HG02623 (cell line): ENCODE data around the gene PDGFA.

Source experiments
- ATAC-seq: cut with Tn5 transposase; IDR thresholded peaks from one replicate; pipeline ENCODE4 v1.9.1; 2021; ENCODE audit warnings: moderate library complexity; ENCODE audit not compliant: unreplicated experiment

Gene PDGFA

DNA sequence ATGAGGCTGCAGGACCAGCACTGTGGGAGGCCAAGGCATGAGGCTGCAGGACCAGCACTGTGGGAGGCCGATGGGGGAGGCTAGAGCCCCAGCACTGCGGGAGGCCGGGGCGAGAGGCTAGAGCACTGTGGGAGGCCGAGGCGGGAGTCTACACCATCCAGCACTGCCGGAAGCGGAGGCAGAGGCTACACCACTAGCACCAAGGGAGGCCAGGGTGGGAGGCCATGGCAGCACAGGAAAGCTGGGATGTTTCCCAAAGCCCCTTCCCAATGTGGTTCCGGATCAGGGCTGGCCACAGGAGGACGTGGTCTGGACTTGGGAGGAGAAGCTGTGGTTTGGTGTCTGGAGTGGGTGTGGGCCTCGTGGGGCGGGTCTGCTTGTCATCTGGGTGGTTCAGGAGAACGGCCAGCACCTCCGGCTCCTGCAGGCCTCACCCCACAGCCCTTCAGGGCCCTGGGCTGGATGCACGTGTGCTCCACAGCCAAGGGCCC lies 43.6 kb downstream of the PDGFA start:
- ATAC-seq = no peak

DNA sequence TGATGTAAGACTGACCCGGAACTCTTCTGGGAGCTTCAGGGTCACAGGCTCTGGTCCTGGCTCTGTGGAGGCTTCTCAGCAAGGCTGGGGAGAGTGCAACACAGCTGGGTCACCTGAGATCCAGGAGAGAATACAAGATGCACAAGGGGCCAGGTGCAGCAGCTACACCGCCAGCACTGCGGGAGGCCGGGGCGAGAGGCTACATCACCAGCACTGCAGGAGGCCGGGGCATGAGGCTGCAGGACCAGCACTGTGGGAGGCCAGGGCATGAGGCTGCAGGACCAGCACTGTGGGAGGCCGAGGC lies 44.3 kb downstream of the PDGFA start:
- no peak for ATAC-seq

DNA sequence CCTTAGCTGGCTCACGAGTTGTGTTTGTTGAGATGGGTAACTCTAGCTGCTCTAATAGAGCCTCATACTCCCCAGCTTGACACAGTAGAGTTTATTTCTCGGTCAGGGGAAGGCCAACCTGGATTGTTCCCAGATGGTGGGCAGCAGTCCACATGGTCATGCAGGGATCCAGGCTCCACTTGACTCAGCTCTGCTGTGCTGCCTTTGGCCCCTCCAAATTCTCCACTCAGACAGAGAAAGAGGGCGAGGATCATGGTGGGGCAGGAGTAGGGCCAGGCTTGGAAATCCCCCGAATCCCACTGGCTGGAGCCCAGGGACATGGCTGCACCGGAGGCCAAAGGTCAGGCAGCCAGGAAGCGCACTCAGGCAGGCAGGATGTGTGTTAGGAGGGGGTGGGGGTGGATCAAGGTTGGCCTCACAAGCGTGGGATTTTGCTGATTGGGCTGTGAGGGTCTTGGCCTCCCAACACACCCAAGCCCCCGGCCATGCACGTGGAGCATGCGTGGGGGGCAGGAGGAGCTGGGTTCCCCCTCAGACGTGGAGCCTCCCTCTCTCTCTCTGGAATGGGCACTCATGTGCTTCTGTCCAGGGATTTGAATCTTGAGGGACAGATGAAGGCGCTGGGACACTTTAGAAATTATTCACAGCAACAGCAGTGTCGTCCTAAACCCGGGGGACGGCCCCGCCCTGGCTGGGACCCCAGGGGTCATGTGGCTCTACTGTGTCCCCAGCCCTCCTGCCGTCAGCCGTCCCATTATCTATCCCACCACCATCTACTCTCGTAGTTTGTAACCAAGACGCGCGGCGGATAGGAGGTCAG lies 44.8 kb downstream of the PDGFA start:
- ATAC-seq = no peak

DNA sequence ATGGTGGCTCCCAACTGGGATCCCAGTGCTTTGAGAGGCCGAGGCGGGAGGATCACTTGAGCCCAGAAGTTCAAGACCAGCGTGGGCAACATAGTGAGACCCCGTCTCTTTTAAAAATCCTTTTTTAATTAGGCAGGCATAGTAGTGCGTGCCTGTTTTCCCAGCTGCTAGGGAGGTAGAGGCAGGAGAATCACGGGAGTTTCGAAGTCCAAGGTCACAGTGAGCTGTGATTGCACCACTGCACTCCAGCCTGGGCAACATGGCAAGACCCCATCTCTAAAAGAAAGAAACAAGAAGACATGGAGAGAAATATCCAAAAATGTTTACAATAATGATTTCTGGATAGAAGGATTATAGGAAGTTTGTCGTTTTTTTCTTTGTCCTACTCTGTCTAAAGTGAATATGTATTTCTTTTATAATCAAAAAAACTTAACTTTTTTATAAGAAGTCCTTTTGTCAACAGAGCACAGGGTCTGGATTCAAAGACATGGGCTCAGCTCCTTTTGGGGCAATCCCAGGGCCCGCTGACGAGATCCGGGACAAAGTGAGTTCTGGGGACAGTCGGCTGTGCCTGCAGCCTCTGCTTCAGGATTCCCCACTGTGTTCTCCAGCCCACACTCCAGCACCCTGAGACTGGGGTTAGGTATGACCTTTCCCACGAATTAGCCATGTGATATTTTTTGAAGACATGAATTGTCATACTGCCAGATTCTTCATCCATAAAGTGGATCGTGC lies 45.6 kb downstream of the PDGFA start:
- ATAC-seq = no peak

DNA sequence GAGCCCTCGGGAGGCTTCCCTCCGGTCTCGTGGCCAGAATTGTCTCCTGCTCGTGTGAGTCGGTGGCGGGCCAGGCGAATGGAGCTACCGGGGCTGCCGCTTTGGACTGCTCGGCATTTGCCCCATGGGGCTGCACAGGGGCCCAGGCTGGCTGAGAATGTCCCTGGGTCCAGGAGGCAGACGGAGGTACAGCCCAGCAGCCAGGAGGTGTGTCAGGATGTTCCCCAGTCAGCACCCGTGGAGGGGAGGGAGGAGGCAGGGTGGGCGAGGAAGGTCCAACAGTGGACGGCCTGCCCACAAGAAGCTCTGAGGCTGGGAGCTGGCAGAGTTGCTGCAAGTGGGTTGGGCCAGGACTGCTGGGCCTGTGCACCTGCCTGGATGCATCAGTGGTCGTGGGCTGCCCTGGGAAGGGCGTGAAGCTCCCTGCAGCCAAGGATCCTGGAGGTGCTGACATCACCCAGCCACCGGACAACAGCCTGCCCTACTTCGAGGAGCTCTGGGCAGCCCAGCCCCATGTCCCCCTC lies 46.4 kb downstream of the PDGFA start:
- no peak for ATAC-seq

DNA sequence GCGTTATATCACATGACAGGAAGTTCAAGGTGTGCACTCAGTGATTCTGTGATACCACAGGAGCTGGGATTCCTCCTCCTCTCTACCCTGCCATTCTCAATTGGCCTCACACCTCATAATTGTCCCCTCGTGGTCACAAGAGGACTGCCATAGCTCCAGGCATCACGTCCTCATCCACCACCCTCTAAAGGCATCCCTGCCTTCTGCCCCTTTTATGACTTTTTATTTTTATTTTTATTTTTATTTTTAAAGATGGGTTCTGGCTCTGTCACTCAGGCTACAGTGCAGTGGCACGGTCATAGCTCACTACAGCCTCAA lies 47.0 kb downstream of the PDGFA start:
- ATAC-seq = no peak

DNA sequence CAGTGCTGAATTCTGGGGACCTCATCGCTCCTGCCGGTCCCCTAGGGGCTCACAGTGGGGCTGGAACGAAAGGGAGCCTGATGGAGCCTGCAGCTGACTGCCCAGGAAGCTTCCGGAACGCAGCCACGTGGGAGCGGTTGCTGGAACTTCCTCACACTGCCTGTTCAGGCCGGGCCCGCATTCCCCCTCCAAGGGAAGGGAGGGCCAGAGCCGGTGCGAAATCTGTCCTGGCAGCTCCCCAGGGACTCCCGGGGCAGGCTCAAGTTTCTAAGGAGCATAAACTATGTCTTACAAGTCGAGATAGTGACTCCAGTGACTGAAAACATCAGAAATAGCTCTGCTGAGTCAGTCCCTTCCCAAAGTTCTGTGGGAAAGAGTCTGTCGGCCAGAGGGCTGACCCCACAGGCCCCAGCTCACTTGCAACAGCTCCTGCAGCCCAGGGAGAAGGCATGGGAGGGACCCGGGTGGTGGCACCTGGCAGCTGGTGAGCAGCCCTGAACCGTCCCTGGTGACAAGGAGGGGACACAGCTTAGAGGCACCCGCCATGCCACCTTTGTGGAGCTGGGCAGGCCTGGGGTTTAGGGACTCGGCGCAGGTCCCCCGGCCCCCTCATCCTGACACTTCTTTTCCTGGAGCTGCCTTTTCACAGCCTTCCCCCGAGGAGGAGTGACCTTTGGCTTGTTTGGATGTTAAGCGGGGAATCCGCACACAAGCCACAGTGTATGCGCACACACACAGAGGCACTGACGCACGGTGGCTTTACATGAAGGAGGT lies 47.6 kb downstream of the PDGFA start:
- ATAC-seq = no peak

DNA sequence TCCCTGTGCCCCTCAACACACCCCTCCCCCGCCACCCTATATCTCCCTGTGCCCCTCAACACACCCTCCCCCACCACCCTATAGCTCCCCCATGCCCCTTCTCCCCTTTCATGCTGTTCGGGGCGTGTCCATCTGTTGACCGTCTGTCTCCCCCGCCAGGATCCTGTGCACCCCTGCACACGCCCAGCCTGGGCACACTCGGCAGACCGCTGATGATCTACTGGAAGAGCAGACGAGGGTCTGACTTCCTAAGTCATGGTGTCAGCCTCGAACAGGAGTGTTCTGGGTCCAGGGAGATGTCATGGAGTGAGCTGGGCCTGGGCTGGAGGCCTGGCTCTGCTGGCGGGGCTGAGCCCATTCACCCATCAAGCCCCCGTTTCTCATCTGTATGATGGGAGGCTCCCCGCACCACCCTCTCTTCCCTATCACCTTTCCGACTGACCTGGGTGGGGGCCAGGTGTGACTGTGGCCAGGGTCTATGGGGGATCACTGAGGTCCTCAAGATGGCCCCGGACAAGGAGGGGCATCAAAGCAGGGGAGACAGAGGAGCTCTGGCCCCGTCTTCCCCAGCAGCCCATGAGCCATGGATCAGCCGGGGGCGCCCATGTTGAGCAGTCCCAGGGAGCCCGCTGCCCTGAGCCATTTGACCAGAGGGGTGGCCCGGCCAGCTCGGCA lies 48.3 kb downstream of the PDGFA start:
- no peak for ATAC-seq

DNA sequence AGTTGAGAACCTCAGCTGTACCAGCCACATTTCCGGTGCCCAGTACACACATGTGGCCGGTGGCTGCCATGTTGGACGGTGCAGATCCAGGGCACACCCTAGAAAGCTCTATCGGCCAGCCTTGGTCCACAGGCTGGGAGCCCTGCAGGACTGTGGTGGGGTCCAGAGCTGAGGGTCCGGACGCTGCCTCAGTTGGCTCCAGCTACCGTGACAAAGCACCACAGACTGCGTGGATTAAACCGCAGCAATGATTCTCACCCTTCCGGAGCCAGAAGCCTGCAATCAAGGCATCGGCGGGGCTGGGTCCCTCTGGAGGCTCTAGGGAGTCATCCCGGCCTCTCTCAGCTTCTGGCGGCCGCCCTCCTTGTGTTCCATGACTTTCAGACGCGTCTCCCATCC lies 50.1 kb downstream of the PDGFA start:
- ATAC-seq = no peak

DNA sequence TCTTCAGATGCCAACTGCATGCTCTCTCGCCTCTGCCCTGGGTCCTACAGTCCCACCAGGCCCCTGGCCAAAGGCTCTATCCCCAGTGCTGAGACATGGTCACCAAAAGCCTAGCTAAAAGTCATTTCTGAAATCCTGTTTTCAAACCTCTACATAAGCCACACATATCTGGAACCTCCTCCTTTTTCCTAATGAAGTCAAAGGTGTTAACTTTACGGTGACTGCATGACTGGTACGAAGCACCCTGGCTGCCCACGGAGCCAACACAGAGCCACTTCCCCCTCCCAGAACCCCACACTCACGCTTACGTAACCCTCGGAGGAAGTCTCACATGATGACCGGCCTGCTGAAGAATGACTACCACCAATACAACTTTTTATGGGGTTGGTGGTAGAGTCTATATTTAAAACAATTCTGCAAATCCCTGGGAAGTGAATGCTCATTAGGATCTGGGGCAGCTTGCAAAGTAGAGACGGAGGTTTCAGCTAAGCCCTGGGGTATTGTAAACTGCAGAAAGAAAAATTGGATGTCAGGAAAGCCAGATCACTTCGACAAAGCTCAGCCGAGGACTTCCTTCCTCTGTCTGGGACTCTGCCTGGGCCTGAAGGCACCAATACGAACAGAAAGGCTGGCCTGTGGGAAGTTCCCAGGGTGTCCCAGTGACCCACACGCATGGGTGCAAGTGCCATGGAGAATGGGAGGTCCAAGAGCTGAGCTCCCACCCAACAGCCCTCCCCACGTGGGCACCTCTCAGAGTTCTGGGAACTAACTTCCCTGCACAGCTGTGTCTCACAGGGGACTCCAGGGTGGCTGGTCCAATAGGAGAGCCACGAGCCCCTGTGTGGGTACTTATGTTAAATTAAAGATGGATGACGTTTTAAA lies 50.7 kb downstream of the PDGFA start:
- no peak for ATAC-seq

DNA sequence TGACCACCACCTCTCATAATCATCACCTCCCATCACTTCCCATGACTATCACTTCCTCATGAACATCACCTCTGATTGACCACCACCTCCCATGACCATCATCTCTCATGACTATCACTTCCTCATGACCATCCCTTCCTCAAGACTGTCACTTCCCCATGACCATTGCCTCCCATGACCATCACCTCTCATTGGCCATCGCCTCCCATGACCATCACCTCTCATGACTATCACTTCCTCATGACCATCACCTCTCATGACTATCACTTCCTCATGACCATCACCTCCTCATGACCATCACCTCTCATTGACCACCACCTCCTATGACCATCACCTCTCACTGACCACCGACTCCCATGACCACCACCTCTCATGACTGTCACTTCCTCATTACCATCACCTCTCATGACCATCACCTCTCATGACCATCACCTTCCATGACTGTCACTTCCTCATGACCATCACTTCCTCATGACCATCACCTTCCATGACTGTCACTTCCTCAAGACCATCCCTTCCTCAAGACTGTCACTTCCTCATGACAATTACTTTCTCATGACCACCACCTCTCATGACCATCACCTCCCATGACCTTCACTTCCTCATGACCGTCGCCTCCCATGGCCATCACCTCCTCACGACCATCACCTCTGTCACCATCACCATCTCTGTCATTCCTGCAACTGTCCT lies 51.6 kb downstream of the PDGFA start:
- ATAC-seq = no peak

DNA sequence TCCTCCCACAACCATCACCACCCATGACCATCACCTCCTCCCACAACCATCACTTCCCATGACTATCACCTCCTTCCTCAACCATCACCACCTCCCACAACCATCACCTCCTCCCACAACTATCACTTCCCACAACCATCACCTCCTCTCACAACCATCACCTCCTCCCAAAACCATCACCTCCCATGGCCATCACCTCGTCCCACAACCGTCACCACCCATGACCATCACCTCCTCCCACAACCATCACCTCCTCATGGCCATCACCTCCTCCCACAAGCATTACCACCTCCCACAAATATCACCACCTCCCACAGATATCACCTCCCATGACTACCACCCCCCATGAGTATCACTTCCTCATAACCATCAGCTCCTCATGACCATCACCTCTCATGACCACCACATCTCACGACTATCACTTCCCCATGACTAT lies 52.2 kb downstream of the PDGFA start:
- ATAC-seq = no peak

DNA sequence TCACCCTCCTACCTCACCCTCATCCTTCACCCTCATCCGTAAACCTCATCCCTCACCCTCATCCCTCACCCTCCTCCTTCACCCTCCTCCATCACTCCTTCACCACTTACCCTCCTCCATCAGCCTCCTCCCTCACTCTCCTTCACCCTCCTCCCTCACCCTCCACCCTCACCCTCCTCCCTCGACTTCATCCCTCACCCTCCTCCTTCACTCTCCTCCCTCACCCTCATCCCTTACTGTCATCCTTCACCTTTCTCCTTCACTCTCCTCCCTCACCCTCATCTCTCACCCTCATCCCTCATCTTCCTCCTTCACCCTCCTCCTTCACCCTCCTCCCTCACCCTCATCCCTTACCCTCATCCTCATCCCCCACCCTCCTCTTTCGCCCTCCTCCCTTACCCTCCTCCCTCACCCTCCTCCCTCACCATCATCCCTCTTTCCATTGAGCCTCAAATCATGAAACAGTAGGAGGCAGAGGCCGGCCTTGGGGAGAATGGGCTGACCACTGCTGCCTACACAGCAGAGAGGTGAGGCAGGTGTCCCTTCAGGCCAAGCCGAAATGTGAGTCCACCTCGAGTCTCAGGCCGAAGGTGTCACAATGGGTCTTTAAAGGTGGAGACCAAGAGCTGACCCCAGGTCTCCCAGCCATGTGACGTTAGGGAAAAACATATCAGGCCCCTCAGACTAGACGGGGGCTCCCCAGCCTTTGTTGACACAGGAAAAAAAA lies 53.0 kb downstream of the PDGFA start:
- no peak for ATAC-seq

DNA sequence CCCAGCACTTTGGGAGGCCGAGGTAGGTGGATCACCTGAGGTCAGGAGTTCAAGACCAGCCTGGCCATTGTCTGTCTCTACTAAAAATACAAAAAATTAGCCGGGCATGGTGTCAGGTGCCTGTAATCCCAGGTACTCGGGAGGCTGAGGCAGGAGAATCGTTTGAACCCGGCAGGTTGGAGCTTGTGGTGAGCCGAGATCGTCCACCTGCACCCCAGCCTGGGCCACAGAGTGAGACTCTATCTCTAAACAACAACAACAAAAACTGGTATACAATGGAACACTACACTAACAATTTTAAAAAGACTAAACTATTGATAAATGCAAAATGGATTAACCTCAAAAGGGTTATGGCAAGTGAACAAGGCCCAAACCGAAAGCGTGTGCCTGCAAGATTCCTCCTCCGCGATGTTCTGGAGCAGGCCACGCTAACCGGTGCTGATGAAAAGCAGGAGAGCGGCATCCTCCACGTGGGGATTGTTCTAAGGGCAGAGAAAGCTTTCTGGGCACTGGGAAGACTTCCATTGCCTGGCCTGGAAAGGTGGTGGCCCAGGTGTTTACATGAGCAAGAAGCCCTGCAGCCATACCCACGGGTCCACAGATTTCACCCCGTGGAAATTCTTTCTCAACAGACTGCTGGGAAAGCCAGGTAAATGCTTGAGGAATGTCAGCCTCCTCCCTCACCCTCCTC lies 53.8 kb downstream of the PDGFA start:
- no peak for ATAC-seq

DNA sequence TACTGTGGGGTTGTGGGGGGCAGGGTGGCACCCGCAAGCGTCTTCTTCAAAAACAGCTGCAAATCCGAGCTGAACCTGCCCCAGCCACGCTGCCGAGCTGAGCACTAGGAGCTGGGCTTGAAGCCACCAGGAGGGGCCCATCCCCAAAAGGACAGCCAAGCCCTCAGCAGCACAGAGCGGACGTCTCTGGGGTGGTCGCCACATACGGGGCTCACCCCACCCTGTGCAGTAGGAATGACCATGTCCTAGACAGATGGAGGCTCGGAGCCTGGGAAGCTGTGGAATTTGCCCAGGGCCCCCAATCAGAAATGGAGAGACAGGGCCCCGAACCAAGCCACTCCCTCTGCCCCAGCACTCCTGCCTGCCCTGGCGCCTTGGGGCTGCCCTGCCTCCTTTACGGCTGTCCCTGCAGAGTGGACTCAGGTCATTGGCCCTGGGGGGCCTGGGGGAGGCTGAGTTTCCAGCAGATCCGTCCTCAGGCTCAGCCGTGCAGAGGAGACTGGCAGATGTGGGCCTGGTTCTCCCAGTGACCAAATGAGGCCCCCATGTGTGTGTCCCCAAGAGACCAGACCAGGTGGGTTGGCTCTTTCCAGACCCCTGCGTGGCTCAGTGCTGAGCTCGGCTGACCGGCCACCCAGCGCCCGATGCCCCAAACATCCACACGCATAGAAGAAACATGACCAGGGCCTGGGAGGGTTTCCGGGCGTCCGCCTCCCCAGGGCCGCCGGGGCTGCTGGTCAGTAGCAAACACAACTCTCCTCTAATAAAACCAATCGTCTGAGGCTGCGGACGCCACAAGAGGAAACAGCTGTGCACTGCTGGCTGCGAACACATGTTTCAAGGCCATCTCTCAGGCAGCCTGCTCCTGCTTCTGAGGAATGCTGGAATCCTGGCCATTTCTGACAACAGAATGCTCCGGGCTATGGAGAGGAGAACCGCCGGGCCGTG lies 54.9 kb downstream of the PDGFA start:
- no peak for ATAC-seq

DNA sequence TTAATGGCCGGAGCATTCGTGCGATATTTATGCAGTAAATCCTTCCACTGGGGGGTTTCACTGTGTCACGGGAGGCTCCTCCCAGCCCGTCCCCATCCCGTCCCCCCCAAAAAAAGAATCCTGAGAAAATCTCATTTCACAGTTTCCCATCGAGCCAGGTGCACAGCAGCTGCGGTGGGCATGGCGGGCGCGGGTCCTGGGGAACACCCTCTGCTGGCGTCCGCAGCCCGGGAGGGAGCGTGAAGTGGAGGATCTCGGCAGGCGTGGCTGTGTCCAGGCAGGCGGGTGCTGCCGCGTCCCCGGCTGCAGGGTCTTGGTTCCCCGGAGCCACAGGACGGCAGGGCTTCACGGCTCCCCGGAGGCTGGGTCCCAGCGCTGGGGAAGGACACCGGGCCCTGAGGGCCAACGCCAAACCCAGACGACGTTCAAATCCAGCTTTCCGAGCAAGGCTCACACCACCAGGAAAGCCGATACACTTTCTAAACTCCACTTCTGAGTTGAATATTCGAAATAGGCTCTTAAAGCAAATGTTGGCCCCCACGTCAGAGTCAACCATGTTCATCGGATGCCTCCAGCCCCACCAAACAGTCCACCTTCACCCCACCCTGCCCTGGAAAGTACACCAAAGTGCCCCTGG lies 55.7 kb downstream of the PDGFA start:
- no peak for ATAC-seq

DNA sequence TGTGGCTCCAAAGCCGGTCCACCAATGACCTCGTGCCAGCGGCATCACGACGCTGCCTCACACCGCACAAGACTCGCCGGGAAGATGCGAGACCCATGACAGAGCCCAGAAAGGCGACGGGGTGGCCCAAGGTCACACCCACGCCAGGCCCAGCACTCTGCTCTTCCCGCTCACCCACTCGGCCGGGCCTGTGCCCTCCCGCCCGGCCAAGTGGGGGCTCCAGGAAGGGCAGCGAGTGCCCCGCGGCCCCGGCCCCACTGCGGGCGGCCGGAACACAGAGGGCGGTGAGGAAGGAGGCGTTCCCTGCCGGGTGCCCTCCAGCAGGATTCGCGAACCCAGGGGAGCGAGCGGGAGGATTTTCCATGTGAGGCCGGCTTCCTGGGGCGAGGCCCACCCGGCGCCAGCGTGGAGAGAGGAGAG lies 56.3 kb downstream of the PDGFA start:
- no peak for ATAC-seq
